Epithelial cell of proximal tubule (primary cell): Measurements from ENCODE around the gene AGFG1. TPM values are rescaled to one million over a fixed set of nuclear protein-coding genes. Genes with fewer than 3 reads are reported as not detected.

Experiments used
- DNase-seq: peaks from one replicate; pipeline ENCODE4 v3.0.0-alpha.2; 2011; ENCODE audit warnings: low read depth
- H3K4me3 ChIP-seq: 2 replicates; pipeline ENCODE4 v1.5.1; 2011; ENCODE audit warnings: low read depth, mild to moderate bottlenecking, low read length
- CTCF ChIP-seq: conservative IDR thresholded peaks from 2 replicates; pipeline ENCODE4 v1.5.1; 2012; ENCODE audit warnings: low read depth, mild to moderate bottlenecking, low read length
- total RNA-seq: library from RNA; depleted of rRNA; stranded (reverse); fragments of >200 nt; gene quantifications from 2 replicates; pipeline ENCODE4 v1.2.3, GENCODE V29; 2015

Gene AGFG1
- total RNA-seq, 1 donor from 2014 or later = 75.8 TPM

- H3K4me3 ChIP-seq = no peak overlapping the region
- no peak for DNase-seq
- no peak for TF ChIP-seq CTCF
These were observed 19.4 kb downstream of the AGFG1 start for GRCh38 chr2:227491386-227491785.

GRCh38 chr2:227493524-227493923, 21.6 kb downstream of the AGFG1 start:
- no peak for TF ChIP-seq CTCF
- no peak overlapping the region for H3K4me3 ChIP-seq
- DNase-seq = no peak

GRCh38 chr2:227497158-227497557, 25.2 kb downstream of the AGFG1 start:
- TF ChIP-seq CTCF = no peak
- no peak overlapping the region for H3K4me3 ChIP-seq
- DNase-seq = no peak

- H3K4me3 ChIP-seq = no peak overlapping the region
- DNase-seq = no peak
- no peak for TF ChIP-seq CTCF
These were observed 27.8 kb downstream of the AGFG1 start for GRCh38 chr2:227499627-227500300.

- H3K4me3 ChIP-seq = no peak overlapping the region
- DNase-seq = no peak
- TF ChIP-seq CTCF = no peak
These were observed 28.3 kb downstream of the AGFG1 start for GRCh38 chr2:227500301-227500630.

- no peak for DNase-seq
- no peak overlapping the region for H3K4me3 ChIP-seq
- no peak for TF ChIP-seq CTCF
These were observed 31.8 kb downstream of the AGFG1 start for GRCh38 chr2:227503433-227504406.

- no peak for DNase-seq
- H3K4me3 ChIP-seq = no peak overlapping the region
- no peak for TF ChIP-seq CTCF
These were observed 32.7 kb downstream of the AGFG1 start for GRCh38 chr2:227504700-227505099.
